HPDE6-E6E7 (cell line): ENCODE data around the gene TFDP1.

Experiments used
- DNase-seq: peaks from one replicate; pipeline ENCODE4 v3.0.0; 2011; ENCODE audit warnings: missing footprints; ENCODE audit errors: extremely low spot score

The TFDP1 gene

GRCh38 chr13:113651511-113652403 is 67.2 kb downstream of the TFDP1 start:
- no peak for DNase-seq

DNA sequence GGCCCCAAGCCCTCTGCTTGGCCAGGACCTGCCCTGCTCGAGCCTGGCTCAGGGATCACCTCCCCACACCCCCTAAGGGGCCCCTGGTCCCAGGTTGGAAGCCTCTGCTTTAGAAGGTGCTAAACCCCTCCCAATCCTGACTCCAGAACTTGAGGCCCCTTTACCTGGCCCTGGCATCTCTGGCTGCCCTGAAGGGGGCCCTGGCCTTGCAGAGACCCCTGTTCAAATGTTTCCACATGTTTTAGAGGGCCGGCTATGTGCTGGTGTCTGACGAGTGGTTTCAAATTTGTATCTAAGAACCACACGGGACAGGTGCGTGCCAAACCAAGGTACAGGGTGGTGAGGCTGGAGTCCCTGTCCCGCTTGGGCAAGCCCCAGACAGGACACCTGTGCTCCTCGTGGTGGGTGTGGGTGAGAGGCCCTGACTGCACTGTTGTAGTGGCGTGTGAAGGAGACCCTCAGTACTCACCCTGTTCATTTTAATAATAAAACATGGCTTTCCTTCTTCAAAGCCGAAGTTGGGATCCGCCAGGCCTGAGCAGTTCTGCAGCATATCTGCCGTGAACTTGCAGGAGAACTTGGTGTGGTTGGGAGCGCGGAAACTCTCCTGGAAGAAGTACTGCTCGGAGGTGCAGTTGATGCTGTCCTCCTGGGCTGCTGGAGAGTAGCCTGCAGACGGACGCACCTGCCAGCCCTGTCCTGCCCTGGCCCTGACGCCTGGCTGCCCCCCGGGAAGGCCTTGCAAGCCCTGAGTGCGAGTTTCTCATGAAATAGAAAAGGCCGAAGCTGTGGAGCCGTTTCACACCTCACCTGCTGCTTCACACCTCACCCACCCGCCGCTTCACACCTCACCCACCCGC is 68.1 kb downstream of the TFDP1 start:
- DNase-seq = no peak

DNA sequence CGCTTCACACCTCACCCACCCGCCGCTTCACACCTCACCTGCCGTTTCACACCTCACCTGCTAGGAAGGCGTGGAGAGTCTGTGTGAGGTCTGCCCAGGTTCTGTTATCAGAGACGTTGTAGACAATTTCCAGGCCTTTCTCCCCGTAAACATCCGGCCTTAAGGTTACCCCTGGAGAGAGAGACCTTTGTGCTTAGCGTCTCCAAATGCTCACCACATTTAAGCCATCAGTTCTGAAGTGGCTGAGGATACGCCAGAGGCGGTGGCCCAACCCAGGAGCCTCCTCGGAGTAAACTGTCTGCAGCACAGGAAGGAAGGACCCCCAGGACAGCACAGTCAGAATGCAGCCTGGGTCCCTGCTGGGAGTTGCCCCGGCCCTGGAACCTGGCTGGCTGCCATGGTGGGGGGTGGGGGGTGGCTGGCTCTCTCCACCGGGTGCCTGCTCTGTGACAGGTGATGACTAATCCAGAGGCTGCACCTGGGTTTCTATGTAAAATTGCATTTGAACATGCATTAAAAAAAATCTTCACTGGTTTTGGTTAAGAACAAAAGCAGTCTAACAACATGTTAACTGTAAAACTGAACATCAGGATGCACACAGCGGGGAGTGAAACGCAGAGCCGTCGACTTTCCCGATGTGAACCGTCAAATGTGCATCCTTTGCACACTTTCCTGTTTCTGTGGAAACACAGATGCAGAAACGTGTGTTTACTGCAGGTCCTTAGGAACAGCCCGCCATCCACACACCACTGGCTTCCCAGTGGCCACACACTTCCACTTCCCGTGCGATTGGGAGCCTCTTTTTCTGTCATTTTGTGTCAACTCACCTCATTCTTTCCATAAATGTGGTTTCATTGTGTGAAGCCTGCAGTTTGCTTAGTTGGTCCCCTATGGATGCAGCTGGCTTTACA is 69.0 kb downstream of the TFDP1 start:
- DNase-seq = no peak

DNA sequence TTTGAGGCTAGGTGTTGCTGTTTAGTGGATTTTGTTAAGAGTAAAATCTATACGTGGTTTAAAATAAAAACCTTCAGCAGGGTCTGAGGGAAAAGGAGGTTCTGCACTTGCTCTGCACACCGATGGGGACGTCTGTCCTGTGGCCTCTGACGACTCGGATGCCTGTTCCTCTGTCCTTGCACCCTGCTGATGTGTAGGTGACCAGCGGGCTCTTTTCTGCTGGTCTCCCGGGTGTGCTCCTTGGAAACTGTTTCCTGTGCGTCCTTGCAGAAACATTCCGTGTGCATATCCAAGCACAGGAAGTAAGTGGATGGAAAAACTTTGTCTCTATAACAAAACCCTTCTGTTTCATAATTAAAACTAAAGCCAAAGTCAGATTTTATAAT is 69.6 kb downstream of the TFDP1 start:
- DNase-seq = no peak

GRCh38 chr13:113654591-113655345 is 70.2 kb downstream of the TFDP1 start:
- DNase-seq = no peak

- DNase-seq = no peak
Observed at GRCh38 chr13:113655346-113656002, 70.9 kb downstream of the TFDP1 start.

- DNase-seq = no peak
Observed at GRCh38 chr13:113656003-113656588, 71.5 kb downstream of the TFDP1 start.

DNA sequence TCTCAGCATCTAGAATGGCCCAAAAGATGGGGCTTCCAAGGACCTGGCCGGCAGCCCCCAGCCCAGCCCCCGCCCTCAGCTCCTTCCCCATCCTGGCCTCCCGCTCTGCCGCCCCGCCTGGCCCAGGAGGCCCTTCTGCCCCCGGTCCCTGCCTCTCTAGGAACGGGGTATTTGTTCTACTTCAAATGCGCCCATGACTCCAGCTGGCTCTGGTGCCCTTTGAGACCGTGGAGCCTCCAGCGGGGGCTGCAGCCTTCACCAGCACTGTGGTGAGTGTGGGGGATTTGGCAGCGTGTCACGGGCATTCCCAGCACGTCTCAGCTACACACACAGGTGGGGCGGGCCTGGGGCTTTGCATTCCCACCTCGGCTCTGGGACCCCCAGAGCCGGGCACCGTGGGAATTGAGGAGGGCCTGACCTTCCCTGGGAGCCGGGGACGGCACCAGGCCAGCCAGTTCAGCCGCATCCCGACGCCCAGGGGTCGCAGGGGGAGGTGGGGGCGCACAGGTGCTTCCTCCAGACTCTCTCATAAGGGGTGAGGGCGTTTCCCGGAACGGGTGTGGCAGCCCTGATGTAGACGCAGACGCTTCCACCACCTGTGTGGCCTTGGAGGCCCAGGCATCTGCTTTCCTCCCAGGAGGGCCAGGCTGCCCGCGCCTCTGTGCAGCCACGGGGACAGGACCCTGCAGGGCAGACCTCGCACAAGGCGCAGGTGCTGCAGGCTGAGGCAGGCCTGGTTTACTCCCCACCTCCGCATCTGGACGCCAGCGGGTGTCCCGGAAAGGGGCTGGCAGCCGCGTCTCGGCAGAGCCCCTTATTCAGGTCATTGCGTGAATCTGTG is 72.5 kb downstream of the TFDP1 start:
- no peak for DNase-seq

- no peak for DNase-seq
Observed at GRCh38 chr13:113657851-113658741, 73.5 kb downstream of the TFDP1 start, which contains the start of gene ATP4B. TSS of gene ATP4B (minus strand) at chr13:113658198. CDS start at chr13:113658144, 54 bp downstream.

DNA sequence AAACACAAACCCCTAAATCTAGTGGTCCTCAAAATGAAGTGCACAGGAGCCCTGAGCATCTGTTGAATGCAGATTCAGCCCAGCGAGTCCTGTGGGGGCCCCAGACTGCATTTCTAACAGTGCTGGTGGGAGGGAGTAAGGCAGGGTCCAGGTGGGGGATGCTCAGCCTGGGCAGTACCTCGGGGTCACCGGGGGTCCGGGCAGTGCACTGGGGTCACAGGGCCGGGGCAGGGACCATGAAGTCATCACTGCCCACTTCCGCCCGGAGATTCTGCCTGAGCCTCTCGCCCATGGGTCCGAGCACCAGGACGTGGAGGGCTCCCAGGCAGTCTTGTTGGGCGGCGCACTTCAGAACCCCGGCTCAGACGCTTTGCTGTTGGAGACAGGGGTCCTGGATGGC is 74.3 kb downstream of the TFDP1 start:
- DNase-seq = no peak

- DNase-seq = no peak
Observed at GRCh38 chr13:113659337-113659736, 74.8 kb downstream of the TFDP1 start.

DNA sequence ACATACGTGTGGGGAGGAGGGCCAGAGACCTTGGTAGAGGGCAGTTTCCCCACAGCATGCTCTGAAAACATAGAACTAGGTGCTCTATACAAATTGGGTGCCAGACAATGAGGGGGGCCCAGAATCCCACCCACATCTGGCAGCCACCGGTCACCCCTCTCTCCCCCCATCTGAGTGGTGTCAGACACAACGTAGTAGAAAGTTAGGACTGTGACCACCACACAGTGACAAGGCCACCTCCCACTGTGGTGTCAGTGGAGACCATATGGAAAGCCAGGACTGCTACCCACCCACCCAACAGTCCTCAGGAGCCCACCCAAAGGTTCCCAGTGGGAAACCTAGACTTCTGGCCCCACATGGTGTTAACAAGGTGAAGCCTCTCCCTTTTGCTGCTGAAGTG is 75.5 kb downstream of the TFDP1 start:
- no peak for DNase-seq

- no peak for DNase-seq
Observed at GRCh38 chr13:113661509-113661908, 77.0 kb downstream of the TFDP1 start.

DNA sequence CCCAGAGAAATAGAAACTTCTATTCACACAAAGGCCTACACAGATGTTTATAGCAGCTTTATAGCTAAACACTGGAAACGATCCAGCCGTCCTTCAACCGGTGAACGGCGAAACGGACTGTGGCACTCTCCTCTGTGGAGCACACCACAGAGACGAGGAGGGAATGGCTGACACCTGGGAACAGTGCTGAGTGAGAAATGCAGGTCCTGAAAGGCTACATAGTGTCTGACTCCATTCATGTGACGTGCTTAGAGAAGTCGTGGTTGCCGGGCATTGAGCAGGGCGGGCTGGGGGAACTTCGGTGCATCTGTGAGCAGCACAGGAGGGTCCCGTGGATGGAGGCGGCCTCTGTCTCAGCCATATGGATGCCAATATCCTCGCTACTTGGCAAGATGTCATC is 79.4 kb downstream of the TFDP1 start:
- no peak for DNase-seq

DNA sequence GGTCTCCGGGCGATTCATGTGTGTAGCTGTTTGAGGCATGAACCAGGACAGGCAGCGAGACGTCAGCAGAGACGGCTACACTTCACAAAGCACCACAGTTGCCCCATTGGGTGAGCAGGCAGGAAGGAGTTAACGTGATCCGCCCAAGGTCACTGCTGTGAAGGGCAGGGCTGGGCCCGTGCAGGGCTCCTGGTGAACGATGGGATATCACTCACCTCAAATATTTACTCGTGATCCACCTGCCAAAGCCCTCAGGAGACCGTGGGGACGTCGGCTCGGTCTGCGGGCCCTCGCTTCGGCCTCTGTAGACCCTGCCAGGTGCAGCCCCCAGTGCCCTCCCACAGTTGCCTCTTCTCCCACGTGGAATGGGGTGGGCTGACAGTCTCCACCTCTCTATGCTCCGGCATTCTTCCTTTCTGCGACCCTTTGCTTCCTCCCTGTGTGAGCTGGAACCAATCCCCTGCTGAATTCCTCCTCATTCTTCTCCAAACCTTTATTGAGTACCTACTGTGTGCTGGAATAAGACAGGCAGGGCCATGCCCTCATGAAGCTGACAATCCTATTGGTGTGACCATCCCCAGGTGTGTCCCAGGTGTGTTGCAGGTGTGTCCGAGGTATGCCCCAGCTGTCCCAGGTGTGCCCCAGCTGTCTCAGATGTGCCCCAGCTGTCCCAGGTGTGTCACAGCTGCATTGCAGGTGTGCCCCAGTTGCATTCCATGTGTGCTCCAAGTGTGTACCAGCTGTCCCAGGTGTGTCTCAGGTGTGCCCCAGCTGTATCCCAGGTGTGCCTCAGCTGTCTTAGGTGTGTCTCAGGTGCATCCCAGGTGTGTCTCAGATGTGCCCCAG is 80.4 kb downstream of the TFDP1 start:
- DNase-seq = no peak

DNA sequence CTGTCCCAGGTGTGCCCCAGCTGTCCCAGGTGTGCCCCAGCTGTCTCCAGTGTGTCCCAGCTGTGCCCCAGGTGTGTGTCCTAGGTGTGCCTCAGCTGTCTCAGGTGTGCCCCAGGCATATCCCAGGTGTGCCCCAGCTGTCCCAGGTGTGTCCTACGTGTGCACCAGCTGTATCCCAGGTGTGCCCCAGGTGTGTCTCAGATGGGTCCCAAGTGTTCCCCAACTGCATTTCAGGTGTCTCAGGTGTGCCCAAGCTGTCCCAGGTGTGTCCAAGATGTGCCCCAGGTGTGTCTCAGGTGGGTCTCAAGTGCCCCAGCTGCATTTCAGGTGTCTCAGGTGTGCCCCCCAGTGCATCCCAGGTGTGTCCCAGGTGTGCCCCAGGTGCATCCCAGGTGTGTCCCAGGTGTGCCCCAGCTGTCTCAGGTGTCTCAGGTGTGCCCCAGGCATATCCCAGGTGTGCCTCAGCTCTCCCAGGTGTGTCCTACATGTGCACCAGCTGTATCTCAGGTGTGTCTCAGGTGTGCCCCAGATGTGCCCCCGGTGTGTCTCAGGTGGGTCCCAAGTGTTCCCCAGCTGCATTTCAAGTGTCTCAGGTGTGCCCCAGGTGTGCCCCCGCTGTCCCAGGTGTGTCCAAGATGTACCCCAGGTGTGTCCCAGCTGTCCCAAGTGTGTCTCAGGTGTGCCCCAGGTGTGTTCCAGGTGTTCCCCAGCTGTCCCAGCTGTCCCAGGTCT is 81.2 kb downstream of the TFDP1 start:
- no peak for DNase-seq

DNA sequence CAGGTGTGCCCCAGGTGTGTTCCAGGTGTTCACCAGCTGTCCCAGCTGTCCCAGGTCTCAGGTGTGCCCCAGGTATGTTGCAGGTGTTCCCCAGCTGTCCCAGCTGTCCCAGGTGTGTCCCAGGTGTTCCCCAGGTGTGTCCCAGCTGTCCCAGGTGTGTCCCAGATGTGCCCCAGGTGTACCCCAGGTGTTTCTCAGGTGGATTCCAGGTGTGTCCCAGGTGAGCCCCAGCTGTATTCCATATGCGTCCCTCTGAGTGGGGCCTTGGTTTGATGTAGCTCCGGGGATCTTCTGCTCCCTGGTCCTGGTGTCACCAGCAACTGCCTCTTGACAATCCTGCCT is 81.7 kb downstream of the TFDP1 start:
- DNase-seq = no peak
